T-helper 1 cell treated with Interleukin-12 subunit alpha and Interleukin-12 subunit beta and Interleukin-4 antibody, amounts not matched to agents 30 ng/mL and 1 ng/mL, for 36 hours (primary cell): ENCODE results near the gene E2F4. TPM values are rescaled to one million over a fixed set of nuclear protein-coding genes. Genes with fewer than 3 reads are reported as not detected.

Experiments
- intact Hi-C: fragments of 100-400 bp; cut with micrococcal nuclease; formaldehyde crosslinking; loops from one replicate; pipeline ENCODE4 v1.15.1; 2024
- total RNA-seq: library from RNA; stranded (reverse); gene quantifications from 2 replicates; pipeline ENCODE4 v1.2.3, GENCODE V29; 2022

Gene E2F4
- total RNA-seq, 1 donor from 2014 or later = 137 TPM

DNA sequence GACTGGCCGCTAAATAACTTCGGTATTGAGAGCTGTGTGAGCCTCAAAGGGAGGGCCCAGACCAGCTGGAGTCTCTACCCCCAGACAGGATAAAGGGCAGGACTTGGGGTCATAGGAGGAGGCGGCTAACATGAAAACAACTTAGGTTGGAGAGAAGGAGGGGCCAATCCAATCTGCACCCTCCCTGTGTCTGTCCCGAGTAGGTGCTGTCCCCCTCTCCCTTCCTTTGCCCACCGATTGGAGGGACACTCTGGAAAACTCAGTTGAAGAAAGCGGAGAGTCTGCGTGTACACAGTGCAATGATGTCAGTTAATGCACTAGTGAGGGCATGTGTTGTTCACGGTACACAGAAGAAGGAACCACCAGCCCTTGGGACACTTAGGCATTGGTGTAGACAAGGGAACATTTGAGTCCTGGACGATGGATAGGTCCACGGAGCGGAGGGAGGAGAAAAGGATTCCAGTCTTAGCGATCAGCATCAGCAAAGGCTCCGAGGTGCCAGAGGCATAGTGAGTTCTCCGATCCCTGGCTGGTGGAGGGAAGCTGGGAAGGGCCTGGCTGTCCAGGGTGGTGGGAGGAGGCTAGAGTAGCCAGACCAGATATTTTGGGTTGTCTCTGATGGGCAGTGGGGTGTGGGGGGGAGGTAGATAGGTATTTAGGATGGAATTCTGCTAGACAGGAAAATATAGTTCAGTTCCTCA, 20.9 kb upstream of the E2F4 start:
- intact Hi-C loops = loop anchor here (1.0 kb wide), 3 partner anchors 7 to 12 kb away; partner anchors contain the start of genes FBXL8, MATCAP1 and TRADD

- intact Hi-C loops = no loop called here
Observed at GRCh38 chr16:67173323-67173722, 18.6 kb upstream of the E2F4 start.

GRCh38 chr16:67173808-67174705, 17.9 kb upstream of the E2F4 start:
- intact Hi-C loops = loop anchor here (1.0 kb wide), 2 partner anchors 9 to 13 kb away; partner anchors contain the start of gene MATCAP1

- intact Hi-C loops = loop anchor here (1.0 kb wide), 2 partner anchors 9 to 13 kb away; partner anchors contain the start of gene MATCAP1
Observed at GRCh38 chr16:67174706-67175231, 17.2 kb upstream of the E2F4 start.

- intact Hi-C loops = no loop called here
Observed at GRCh38 chr16:67176662-67177061, 15.3 kb upstream of the E2F4 start.

GRCh38 chr16:67177743-67178699, 13.9 kb upstream of the E2F4 start:
- intact Hi-C loops = loop anchor here (1.0 kb wide), 1 partner anchor 8 kb away; the partner anchor contains the start of gene NOL3

DNA sequence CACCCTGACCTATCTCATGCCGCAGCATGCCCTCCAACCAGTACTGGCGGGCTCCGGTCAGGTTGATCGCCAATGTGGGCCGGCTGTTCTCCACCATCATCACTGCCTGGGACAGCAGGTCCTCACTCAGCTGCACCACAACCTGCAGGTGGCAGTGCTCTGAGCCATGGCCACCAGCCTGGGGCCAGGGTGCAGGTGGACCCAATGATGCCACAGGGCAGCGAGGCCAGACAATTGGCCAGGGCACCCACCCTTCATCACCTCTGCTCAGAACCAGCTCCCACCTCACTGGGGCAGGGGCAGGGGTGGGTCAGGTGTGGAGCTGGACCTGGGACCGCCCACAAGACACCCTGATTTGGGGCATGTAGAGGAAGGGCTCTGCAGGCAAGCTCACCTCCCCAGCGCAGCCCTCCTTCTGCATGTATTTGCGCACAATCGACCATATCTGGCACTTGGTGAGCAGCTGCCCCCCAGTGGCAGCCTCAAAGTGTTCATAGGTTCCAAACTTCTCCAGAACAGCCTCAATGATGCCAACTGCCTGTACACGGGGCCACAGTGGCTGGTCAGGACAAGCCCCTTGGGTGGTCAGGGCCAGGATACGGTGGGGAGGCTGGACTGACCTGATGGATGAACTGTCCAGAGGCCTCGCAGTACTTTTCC, 12.4 kb upstream of the E2F4 start:
- intact Hi-C loops = loop anchor here (5.0 kb wide), 2 partner anchors 297 to 488 kb away; partner anchors contain the start of genes C16orf86, ENKD1 and PDP2

DNA sequence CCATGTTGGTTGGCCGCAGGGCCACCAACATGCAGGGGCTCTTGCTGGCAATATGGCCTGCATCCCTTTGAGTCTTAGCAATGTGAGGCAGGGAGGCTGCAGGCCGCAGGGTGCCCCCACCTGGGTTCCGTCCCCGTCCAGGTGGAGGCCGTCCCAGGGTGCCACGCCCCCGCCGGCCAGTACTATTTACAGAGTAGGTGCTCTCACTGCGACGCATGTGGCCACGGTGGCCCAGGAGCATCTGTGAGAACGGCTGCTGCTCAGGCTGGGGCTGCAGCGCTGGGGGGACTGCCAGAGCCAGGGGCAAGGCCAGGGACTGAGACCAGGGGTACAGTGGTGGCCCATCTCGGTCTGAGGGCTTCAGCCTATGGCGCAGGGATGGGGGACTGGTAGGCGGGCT, 11.8 kb upstream of the E2F4 start:
- intact Hi-C loops = loop anchor here (5.0 kb wide), 2 partner anchors 298 to 487 kb away; partner anchors contain the start of genes C16orf86, ENKD1 and PDP2

DNA sequence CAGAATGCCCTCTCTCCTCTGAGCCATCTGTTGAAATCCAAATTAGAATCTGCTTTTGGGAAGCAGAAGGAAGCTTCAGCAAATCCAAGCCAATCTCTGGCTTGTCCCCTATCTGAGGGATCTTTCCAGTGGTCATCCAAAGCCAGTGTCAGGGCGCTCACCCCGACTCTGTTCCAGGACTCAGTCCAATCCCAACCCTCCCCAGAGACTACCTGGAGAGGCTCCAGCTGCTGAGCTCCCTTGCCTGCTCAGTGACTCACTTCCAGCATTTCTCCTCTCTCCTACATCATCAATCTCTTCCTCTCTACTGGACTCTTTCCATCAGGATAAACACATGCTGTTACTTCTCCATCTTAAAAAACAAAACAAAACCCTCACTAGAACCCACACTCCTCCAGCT, 10.6 kb upstream of the E2F4 start:
- intact Hi-C loops = loop anchor here (5.0 kb wide), 2 partner anchors 299 to 486 kb away; partner anchors contain the start of genes C16orf86, ENKD1 and PDP2

- intact Hi-C loops = loop anchor here (2.0 to 5.0 kb wide), 3 partner anchors 55 to 485 kb away; partner anchors contain the start of genes C16orf86, ENKD1 and PDP2
Observed at GRCh38 chr16:67182288-67182687, 9.7 kb upstream of the E2F4 start.

DNA sequence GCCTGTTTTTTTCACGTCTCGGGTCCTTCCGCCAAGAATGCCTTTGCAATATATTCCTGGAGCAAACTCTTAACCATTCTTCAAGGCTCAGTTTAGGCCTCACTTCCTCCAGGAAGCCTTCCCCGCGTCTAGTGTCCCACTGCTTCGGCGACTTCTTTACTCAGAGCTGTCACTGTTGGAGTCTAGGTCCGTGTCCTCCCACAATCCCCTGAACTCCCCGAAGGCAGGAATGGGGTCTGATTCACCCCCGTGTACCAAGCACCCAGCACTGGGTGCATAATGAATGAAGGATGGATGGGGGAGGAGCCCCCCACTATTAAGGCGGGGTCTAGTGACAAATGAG, 8.7 kb upstream of the E2F4 start:
- intact Hi-C loops = loop anchor here (1.0 to 5.0 kb wide), 14 partner anchors 9 to 484 kb away; partner anchors contain the start of genes C16orf86, CBFB, E2F4 and ENKD1

DNA sequence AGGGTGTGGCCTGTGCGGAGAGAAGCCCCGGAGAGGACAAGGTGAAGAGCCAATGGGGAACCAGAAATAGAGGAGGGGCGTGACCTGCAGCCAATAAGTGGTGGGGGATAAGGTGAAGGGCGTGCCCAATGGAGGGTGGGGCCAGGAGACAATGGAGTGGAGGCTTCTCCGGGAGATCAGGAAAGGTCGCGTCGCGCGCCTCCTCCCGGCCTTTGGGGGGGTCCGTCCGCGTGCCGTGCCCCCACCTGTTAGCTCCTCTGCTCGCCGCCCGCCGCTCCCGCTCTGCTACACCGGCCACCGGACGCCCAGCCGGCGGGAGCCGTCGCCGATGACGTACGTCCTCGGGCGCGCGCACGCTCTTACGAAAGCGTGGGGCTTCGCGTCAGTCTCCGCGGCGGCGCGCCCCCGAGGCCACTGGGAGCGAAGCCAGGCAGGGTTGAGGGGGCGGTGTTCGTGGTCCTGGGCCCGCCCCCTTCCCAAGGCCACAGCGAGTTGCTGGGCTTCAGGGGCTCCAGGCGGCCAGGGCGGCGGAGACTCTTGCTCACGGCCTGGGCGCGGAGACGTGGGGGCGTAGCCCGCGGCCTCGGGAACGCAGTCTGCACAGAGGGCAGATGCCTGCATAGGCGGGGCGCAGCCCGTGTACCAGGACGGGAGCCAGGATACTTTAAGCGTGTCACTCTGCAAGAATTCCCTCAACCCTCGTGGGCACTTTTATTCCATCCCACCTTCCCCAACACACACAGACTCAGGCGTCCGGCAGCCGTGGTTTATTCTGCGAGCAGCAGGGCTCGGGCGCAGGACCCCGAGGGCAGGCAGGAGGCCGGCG, 8.1 kb upstream of the E2F4 start, which contains the start of gene MATCAP1:
Gene MATCAP1 (minus strand): TSS at position 337 of the 826 bp plus-strand sequence. CDS start 3,353 bp downstream, outside the sequence.
- intact Hi-C loops = loop anchor here (1.0 to 5.0 kb wide), 14 partner anchors 8 to 483 kb away; partner anchors contain the start of genes C16orf86, CBFB, E2F4 and ENKD1

DNA sequence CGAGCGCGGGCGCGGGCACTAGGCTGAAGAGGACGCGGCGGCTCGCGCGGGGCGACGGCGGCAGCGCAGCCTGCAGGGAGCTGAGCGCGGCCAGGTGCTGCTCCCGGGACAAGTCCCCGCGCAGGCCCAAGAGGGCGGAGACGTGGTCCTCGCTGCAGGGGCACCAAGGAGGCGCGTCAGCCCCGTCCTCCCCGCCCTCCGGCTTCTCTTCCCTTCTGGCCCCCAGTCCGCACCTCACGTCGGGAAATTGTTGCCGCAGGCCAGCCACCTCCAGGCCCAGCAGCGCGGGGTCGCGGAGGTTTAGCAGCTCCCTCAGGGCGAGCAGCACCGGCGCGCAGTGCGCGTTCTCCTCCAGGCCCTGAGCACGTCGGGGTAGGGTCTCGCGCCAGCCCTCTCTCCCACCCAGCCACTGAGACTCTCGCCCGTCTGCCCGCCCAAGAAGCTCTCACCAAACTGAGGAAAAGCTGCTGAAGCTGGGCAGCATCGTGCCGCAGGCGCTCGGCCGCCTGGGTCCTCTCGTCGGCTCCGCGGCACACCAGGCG, 7.4 kb upstream of the E2F4 start:
- intact Hi-C loops = loop anchor here (5.0 kb wide), 2 partner anchors 302 to 483 kb away; partner anchors contain the start of genes C16orf86, ENKD1 and PDP2

- intact Hi-C loops = loop anchor here (1.0 to 5.0 kb wide), 4 partner anchors 208 to 482 kb away; partner anchors contain the start of genes C16orf86, ENKD1 and PDP2
Observed at GRCh38 chr16:67184995-67185650, 6.8 kb upstream of the E2F4 start.

GRCh38 chr16:67185651-67186134, 6.3 kb upstream of the E2F4 start:
- intact Hi-C loops = loop anchor here (1.0 kb wide), 2 partner anchors 208 to 231 kb away; no protein-coding TSS in a partner anchor

DNA sequence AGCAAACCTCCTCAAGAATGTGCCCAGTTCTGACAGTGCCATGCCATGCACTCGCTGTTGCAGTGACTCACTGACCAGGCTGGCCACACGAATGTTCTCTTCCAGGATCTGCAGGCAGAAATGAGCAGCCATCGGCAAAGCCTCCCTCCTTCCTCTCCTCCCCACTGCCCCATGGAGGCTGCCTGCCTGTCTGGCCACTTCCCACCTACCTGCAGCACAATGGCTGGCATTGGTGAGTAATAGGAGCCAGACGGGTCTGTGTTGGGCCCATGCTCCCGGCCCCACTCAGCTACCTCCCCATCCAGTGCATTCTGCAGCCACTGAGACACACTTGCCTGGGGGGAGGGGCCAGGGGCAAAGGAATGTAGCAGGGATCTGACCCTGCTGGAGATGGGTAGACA, 5.4 kb upstream of the E2F4 start:
- intact Hi-C loops = no loop called here

DNA sequence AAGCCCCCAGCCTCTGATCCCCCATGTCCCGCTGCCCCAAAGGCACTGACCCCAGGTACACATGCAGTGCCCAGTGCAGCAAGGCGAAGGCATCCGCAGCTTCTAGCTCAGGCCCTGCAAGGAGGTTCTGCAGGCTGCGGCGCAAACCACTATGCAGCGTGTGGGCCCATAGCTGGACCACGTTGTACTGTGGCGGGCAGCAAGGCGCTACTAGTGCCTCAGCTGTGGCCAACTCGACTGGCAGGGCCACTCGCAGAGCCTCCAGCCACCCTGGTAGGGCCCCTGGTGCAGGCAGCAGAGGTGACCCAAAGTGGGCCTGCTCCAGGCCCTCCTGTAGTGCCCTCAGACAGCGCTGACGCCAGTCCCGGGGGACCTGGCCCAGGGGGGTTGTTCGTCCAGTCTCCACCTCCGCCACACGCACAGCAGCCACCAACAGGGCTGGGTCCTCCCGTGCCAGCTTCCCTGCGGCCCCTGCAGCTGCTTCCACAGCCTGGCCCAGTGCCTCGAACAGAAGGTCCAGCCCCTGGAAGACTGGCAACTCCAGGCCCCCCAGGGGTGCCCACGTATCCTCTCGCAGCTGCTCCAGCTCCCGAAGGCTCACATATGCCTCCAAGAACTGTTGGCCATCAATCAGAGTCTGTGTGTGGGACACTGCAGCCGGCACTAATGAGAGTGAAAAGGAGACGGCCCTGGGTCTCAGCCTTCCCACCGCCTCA, 4.6 kb upstream of the E2F4 start:
- intact Hi-C loops = no loop called here
